Neural cell (in vitro differentiated cells): ENCODE results near the gene MAP10.

Experiments used
- CTCF ChIP-seq: fragments of 450-650 bp; IDR thresholded peaks from 2 replicates; pipeline ENCODE4 v1.5.1; 2014; ENCODE audit warnings: antibody characterized with exemption, mild to moderate bottlenecking, moderate library complexity; ENCODE audit not compliant: poor library complexity, severe bottlenecking
- EP300 ChIP-seq: fragments of 450-650 bp; conservative IDR thresholded peaks from 2 replicates; pipeline ENCODE4 v1.6.1; 2014; ENCODE audit warnings: antibody characterized with exemption, mild to moderate bottlenecking, moderate library complexity; ENCODE audit not compliant: poor library complexity, severe bottlenecking
- EZH2 ChIP-seq: fragments of 200-600, 300-800 bp; shearing (Covaris generic), sonication (generic); IDR thresholded peaks from 2 replicates; pipeline ENCODE4 v1.6.1; 2014; ENCODE audit warnings: antibody characterized with exemption, low read length, borderline replicate concordance, mild to moderate bottlenecking; ENCODE audit not compliant: insufficient read depth, poor library complexity, severe bottlenecking
- POLR2AphosphoS5 ChIP-seq: IDR thresholded peaks from 2 replicates; pipeline ENCODE4 v1.6.1; 2012
- TAF1 ChIP-seq: IDR thresholded peaks from 2 replicates; pipeline ENCODE4 v1.6.1; 2012; ENCODE audit warnings: low read depth

GRCh38 chr1:232841823-232842565 is 36.8 kb downstream of the MAP10 start:
- TF ChIP-seq POLR2AphosphoS5 (no peak), EZH2 (no peak), TAF1 (no peak), EP300 (no peak), CTCF (no peak)
